Endodermal cell (in vitro differentiated cells): Measurements from ENCODE around the gene WDR35. TPM values are rescaled to one million over a fixed set of nuclear protein-coding genes. Genes with fewer than 3 reads are reported as not detected.

Experiments
- DNase-seq: peaks from one replicate; pipeline ENCODE4 v3.0.0-alpha.2; 2017
- H3K27ac ChIP-seq: 2 replicates; pipeline ENCODE4 v1.5.1; 2013; ENCODE audit warnings: mild to moderate bottlenecking, low read depth, low read length, moderate library complexity
- H3K27me3 ChIP-seq: 2 replicates; pipeline ENCODE4 v1.6.1; 2013; ENCODE audit warnings: mild to moderate bottlenecking, low read length, moderate library complexity; ENCODE audit not compliant: insufficient read depth, control insufficient read depth, poor library complexity, severe bottlenecking
- H3K36me3 ChIP-seq: 2 replicates; pipeline ENCODE4 v1.7.0; 2013; ENCODE audit warnings: mild to moderate bottlenecking, low read length, moderate library complexity; ENCODE audit not compliant: control insufficient read depth, insufficient read depth
- H3K4me1 ChIP-seq: one replicate; pipeline ENCODE4 v1.7.0; 2013; ENCODE audit warnings: low read length; ENCODE audit not compliant: control insufficient read depth, insufficient read depth
- H3K4me3 ChIP-seq: 2 replicates; pipeline ENCODE4 v1.5.1; 2013; ENCODE audit warnings: mild to moderate bottlenecking, low read length, moderate library complexity
- H3K9ac ChIP-seq: 2 replicates; pipeline ENCODE4 v1.6.1; 2013; ENCODE audit warnings: mild to moderate bottlenecking, low read length, moderate library complexity; ENCODE audit not compliant: poor library complexity, severe bottlenecking; ENCODE audit errors: extremely low read depth
- H3K9me3 ChIP-seq: 2 replicates; pipeline ENCODE4 v1.6.1; 2013; ENCODE audit warnings: mild to moderate bottlenecking, low read length, moderate library complexity; ENCODE audit not compliant: control insufficient read depth
- H3K27ac Mint-ChIP-seq: 2 replicates; pipeline ENCODE4 v1.8.0; 2020; ENCODE audit warnings: mixed read lengths
- H3K27me3 Mint-ChIP-seq: 2 replicates; pipeline ENCODE4 v1.8.0; 2021; ENCODE audit warnings: mild to moderate bottlenecking, mixed read lengths; ENCODE audit not compliant: insufficient read depth
- H3K36me3 Mint-ChIP-seq: 2 replicates; pipeline ENCODE4 v1.8.0; 2020; ENCODE audit warnings: low read depth, mixed read lengths
- H3K4me1 Mint-ChIP-seq: 2 replicates; pipeline ENCODE4 v1.8.0; 2020; ENCODE audit warnings: mixed read lengths
- H3K4me3 Mint-ChIP-seq: 2 replicates; pipeline ENCODE4 v1.8.0; 2020; ENCODE audit warnings: mild to moderate bottlenecking, moderate library complexity, mixed read lengths
- H3K9me3 Mint-ChIP-seq: 2 replicates; pipeline ENCODE4 v1.8.0; 2020; ENCODE audit warnings: mild to moderate bottlenecking, mixed read lengths
- WGBS, 2 experiments: methylation state at CpG; one replicate each; pipeline versions ENCODE4 v1.1.5 to v1.1.7; 2013; ENCODE audit warnings: missing lambda C conversion rate in 2 of 2, mixed read lengths in 1 of 2; ENCODE audit not compliant: insufficient coverage in 1 of 2, insufficient read length in 1 of 2; 5-methylcytosine and 5-hydroxymethylcytosine counted together
- total RNA-seq, 2 donors: library from RNA; stranded (reverse); fragmentation: NEBNext Ultra II Directional in 1 of 2; extraction: Animal tissue kit (Norgen Biotek cat#: 25700) in 1 of 2; gene quantifications; 2 replicates in 1 of 2; 3 replicates in 1 of 2; pipeline ENCODE4 v1.2.1, GENCODE V29; 2021
- TF ChIP-seq, protein P1 (sequence below): fragments of 200-600 bp; sonication (generic); conservative IDR thresholded peaks from 2 replicates; pipeline ENCODE4 v1.5.0; 2021; ENCODE audit warnings: antibody characterized with exemption, mild to moderate bottlenecking

The WDR35 gene
- total RNA-seq, 2 donors from 2014 or later, result 11.3 to 13.5 TPM

- no peak for DNase-seq
- H3K9me3 Mint-ChIP-seq, result no peaks in the 10 kb centered on the region
- Histone ChIP-seq H3K27ac (no peak overlapping the region), H3K9ac (no peak overlapping the region), H3K36me3 (no peaks in the 10 kb centered on the region), H3K27me3 (peaks cover 44% of the 10 kb centered on the region), H3K4me3 (peak overlapping the region; percentile 49), H3K4me1 (no peaks in the 10 kb centered on the region), H3K9me3 (no peaks in the 10 kb centered on the region)
- H3K27ac Mint-ChIP-seq, result no peak overlapping the region
- WGBS, 2 experiments, result 87 to 88% methylated on average over 4 to 7 of the region's 7 CpGs
- H3K27me3 Mint-ChIP-seq, result peaks cover 61% of the 10 kb centered on the region
- peaks cover 4% of the 10 kb centered on the region for H3K4me1 Mint-ChIP-seq
- TF ChIP-seq, protein P1, sequence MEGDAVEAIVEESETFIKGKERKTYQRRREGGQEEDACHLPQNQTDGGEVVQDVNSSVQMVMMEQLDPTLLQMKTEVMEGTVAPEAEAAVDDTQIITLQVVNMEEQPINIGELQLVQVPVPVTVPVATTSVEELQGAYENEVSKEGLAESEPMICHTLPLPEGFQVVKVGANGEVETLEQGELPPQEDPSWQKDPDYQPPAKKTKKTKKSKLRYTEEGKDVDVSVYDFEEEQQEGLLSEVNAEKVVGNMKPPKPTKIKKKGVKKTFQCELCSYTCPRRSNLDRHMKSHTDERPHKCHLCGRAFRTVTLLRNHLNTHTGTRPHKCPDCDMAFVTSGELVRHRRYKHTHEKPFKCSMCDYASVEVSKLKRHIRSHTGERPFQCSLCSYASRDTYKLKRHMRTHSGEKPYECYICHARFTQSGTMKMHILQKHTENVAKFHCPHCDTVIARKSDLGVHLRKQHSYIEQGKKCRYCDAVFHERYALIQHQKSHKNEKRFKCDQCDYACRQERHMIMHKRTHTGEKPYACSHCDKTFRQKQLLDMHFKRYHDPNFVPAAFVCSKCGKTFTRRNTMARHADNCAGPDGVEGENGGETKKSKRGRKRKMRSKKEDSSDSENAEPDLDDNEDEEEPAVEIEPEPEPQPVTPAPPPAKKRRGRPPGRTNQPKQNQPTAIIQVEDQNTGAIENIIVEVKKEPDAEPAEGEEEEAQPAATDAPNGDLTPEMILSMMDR, result no peak
- H3K36me3 Mint-ChIP-seq, result no peaks in the 10 kb centered on the region
- H3K4me3 Mint-ChIP-seq, result peak overlapping the region; percentile 69
These were observed 121.7 kb downstream of the WDR35 start for GRCh38 chr2:19868224-19868623.

DNA sequence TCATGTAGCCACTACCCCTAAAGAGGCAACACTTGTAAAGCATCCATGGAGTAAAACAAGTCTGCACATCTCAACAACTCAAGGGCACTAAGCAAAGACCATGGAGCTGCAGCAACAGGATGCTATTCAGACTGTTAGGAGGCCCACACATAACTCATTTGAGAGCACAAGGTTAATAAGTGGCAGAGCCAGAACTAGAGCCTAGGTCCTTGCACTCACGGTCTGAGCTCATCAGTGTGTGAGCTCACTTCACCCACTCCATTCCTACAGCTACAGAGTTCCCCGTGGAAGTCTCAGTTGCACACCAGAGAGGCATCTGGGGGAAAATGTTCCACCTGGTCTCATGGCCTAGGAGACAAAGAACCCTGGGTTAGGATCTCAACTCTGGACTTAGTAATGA is 123.1 kb downstream of the WDR35 start:
- TF ChIP-seq, protein P1, result no peak
- peaks cover 42% of the 10 kb centered on the region for H3K27me3 ChIP-seq

GRCh38 chr2:19865151-19865550 is 124.8 kb downstream of the WDR35 start:
- WGBS, 2 experiments, result 80 to 100% methylated on average over 1 of the region's 2 CpGs
- Mint-ChIP-seq H3K9me3 (no peaks in the 10 kb centered on the region), H3K27me3 (peaks cover 50% of the 10 kb centered on the region), H3K27ac (no peak overlapping the region), H3K4me3 (no peak overlapping the region), H3K4me1 (peaks cover 4% of the 10 kb centered on the region), H3K36me3 (no peaks in the 10 kb centered on the region)
- Histone ChIP-seq H3K9me3 (no peaks in the 10 kb centered on the region), H3K27me3 (peaks cover 36% of the 10 kb centered on the region), H3K27ac (no peak overlapping the region), H3K4me3 (no peak overlapping the region), H3K36me3 (no peaks in the 10 kb centered on the region), H3K9ac (no peak overlapping the region), H3K4me1 (no peaks in the 10 kb centered on the region)
- no peak for DNase-seq
- TF ChIP-seq, protein P1, result no peak

More for the DNA sequence above, 123.1 kb downstream of the WDR35 start:
- Mint-ChIP-seq H3K27ac (no peak overlapping the region), H3K36me3 (no peaks in the 10 kb centered on the region), H3K4me3 (no peak overlapping the region), H3K9me3 (no peaks in the 10 kb centered on the region), H3K27me3 (peaks cover 56% of the 10 kb centered on the region), H3K4me1 (peaks cover 4% of the 10 kb centered on the region)
- H3K4me3 ChIP-seq, result no peak overlapping the region
- H3K9ac ChIP-seq, result no peak overlapping the region
- no peak overlapping the region for H3K27ac ChIP-seq
- no peaks in the 10 kb centered on the region for H3K4me1 ChIP-seq
- no peaks in the 10 kb centered on the region for H3K9me3 ChIP-seq
- no peaks in the 10 kb centered on the region for H3K36me3 ChIP-seq
- DNase-seq, result no peak
- WGBS, 2 experiments, result 94 to 96% methylated on average over 2 of the region's 2 CpGs
